ENCODE results near the gene THAP4.

The THAP4 gene

DNA sequence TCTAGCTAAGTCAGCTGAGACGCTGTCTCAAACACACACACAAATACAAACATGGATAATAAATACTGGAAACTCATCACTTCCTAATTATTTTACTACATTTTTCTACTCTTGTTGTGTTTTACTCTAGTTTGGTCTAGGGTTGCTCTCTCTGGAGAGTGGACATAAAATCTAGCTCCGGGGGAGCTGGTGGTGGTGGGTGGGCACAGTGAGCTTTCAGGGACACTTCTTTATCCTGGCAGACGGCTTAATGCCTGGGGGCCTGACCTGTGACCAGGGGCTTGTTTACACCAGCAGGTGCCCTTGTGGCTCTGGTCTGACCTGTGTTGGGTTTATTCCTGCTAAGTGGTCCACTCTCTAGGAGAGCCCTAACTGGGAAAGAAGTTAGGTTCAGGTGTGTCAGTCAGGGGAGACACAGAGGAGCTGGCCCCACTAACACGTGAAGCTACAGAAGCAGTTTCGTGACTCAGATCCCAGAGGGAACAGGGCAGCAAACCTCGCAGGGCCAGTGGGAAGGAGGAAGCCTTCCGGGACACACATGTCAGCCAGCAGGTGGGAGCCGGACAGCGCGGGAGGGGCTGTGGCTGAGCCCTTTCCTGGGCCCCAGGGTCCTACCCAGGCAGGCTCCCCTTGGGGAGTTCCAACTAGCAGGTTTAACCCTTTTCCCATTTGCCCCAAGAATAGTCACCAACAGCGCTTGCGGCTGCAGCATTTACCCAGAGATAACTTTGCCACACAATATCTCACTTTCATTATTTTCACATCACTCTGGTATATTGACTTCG is 100.9 kb downstream of the THAP4 start:
- no peak overlapping the region for H3K4me3 ChIP-seq (replicated peaks; ENCODE audit: low read depth, low read length)
- no peak for DNase-seq (ENCODE audit: low read depth)
- TF ChIP-seq, protein P1, sequence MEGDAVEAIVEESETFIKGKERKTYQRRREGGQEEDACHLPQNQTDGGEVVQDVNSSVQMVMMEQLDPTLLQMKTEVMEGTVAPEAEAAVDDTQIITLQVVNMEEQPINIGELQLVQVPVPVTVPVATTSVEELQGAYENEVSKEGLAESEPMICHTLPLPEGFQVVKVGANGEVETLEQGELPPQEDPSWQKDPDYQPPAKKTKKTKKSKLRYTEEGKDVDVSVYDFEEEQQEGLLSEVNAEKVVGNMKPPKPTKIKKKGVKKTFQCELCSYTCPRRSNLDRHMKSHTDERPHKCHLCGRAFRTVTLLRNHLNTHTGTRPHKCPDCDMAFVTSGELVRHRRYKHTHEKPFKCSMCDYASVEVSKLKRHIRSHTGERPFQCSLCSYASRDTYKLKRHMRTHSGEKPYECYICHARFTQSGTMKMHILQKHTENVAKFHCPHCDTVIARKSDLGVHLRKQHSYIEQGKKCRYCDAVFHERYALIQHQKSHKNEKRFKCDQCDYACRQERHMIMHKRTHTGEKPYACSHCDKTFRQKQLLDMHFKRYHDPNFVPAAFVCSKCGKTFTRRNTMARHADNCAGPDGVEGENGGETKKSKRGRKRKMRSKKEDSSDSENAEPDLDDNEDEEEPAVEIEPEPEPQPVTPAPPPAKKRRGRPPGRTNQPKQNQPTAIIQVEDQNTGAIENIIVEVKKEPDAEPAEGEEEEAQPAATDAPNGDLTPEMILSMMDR (IDR thresholded peaks at IDR 0.05; ENCODE audit: low read length, missing control alignments): no peak

DNA sequence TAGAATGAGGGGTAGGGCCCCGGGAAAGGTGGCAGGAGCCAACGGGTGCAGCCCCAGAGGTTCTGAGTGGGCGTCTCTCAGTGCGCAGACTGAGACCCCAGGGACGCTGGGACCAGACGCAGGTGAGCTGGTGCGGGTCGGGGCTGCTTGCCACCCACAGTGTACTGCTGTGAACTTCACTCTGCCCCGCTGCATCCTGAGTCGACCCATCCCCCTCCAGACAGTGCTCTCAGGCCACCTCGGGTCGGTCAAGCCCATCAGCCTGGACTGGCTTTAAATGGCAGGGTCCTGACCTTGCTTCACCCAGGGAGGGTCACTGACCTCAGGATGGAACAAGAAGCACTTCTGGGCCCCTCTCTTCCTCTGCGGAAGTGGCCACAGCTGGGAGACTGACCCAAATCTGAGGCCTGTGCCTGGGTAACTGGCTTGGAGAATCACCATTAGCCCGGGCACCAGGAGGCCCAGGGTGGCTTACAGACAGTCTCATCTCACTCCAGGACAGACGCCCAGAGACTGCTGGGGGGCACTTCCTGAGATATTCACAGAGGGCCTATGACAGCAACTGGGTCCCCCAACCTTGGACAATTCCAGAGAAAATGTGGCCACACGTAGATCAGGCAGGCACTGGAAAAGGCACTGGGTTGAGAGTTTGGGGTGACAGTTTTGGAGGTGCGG is 102.1 kb downstream of the THAP4 start:
- no peak for DNase-seq (ENCODE audit: low read depth)
- no peak overlapping the region for H3K4me3 ChIP-seq (replicated peaks; ENCODE audit: low read depth, low read length)
- TF ChIP-seq, protein P1 (IDR thresholded peaks at IDR 0.05; ENCODE audit: low read length, missing control alignments): no peak

Measured in fibroblast of pulmonary artery (primary cell).